Body of pancreas (tissue), 4 donors: Measurements from ENCODE around the gene CRTAP.

ENCODE experiments used
- POLR2A ChIP-seq, 3 donors: fragments of 450-650 bp; IDR thresholded peaks; one replicate each; pipeline ENCODE4 v1.6.1; 2016; ENCODE audit warnings: antibody characterized with exemption in 3 of 3, mild to moderate bottlenecking in 2 of 3
- TF ChIP-seq, protein P1 (sequence below), 7 experiments: fragments of 450-650 bp in 4 of 7; fragments of 200-600 bp in 3 of 7; sonication (generic) in 3 of 7; IDR thresholded peaks; one replicate each; pipeline ENCODE4 v1.5.1; 2016 to 2019; ENCODE audit warnings: antibody characterized with exemption in 7 of 7

DNA sequence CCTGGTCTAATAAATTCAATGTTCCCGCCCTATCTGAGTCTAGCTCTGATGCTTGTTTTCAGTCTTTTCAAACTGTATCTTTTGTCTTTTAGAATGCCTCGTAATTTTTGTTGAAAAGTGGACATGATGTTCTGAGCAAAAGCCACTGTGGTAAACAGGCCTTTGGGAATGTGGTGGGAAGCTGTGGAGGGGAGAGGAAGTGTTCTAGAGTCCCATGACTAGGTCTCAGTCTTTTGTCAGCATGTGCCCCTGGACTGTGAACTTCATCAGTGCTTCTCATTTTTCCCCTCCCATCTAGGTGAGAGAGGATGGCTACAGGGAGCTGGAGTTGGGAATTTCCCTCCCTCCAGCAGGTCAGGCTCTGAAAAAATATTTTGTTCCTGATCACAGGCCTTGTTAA is 71.0 kb downstream of the CRTAP start:
- TF ChIP-seq, protein P1, sequence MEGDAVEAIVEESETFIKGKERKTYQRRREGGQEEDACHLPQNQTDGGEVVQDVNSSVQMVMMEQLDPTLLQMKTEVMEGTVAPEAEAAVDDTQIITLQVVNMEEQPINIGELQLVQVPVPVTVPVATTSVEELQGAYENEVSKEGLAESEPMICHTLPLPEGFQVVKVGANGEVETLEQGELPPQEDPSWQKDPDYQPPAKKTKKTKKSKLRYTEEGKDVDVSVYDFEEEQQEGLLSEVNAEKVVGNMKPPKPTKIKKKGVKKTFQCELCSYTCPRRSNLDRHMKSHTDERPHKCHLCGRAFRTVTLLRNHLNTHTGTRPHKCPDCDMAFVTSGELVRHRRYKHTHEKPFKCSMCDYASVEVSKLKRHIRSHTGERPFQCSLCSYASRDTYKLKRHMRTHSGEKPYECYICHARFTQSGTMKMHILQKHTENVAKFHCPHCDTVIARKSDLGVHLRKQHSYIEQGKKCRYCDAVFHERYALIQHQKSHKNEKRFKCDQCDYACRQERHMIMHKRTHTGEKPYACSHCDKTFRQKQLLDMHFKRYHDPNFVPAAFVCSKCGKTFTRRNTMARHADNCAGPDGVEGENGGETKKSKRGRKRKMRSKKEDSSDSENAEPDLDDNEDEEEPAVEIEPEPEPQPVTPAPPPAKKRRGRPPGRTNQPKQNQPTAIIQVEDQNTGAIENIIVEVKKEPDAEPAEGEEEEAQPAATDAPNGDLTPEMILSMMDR (IDR thresholded peaks at IDR 0.05) = no peak
- no peak for TF ChIP-seq POLR2A (IDR thresholded peaks at IDR 0.05)
